ENCODE data around the gene BNC2.

BNC2 gene

DNA sequence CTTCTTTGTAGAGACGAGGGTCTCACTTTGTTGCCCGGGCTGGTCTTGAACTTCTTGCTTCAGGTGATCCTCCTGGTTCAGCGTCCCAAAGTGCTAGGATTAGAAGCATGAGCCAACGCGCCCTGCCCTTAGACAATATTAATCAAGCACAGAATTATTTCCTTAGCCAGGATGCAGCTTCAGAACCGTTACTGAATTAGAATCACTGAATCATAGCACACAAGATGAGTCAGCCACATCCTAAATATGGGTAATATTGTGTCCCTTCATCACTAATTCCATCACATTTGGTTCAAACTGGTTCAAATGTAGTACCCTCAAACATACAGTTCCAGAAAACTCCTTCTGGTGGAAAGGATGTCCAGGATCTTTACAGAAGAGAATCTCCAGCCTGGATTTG, 82.7 kb downstream of the BNC2 start:
- no peaks in the 10 kb centered on the region for H3K4me1 ChIP-seq (ENCODE audit: control insufficient read depth, insufficient read depth, low read length, poor library complexity, severe bottlenecking)
- no peaks in the 10 kb centered on the region for H3K9me3 ChIP-seq (ENCODE audit: control insufficient read depth, low read length)
- no peak overlapping the region for H3K4me3 ChIP-seq (ENCODE audit: extremely low read depth, insufficient read depth, low read length, poor library complexity, severe bottlenecking)
- WGBS, 2 experiments (ENCODE audit: insufficient coverage in 2 of 2) = 94 to 97% methylated on average over 5 of the region's 6 CpGs
- no peak overlapping the region for H3K27ac ChIP-seq (ENCODE audit: low read depth, low read length, severe bottlenecking)
- no peaks in the 10 kb centered on the region for H3K36me3 ChIP-seq (ENCODE audit: control insufficient read depth, insufficient read depth, low read length)

- WGBS, 2 experiments (ENCODE audit: insufficient coverage in 2 of 2) = no CpG with 5 or more reads among the region's 2 CpGs
- Histone ChIP-seq H3K9me3 (ENCODE audit: control insufficient read depth, low read length) (no peaks in the 10 kb centered on the region), H3K27ac (ENCODE audit: low read depth, low read length, severe bottlenecking) (no peak overlapping the region), H3K4me1 (ENCODE audit: control insufficient read depth, insufficient read depth, low read length, poor library complexity, severe bottlenecking) (no peaks in the 10 kb centered on the region), H3K36me3 (ENCODE audit: control insufficient read depth, insufficient read depth, low read length) (no peaks in the 10 kb centered on the region), H3K4me3 (ENCODE audit: extremely low read depth, insufficient read depth, low read length, poor library complexity, severe bottlenecking) (no peak overlapping the region)
Measured at GRCh38 chr9:16784002-16784401, 86.5 kb downstream of the BNC2 start.

GRCh38 chr9:16782490-16782889, 88.0 kb downstream of the BNC2 start:
- no peaks in the 10 kb centered on the region for H3K4me1 ChIP-seq (ENCODE audit: control insufficient read depth, insufficient read depth, low read length, poor library complexity, severe bottlenecking)
- no peak overlapping the region for H3K27ac ChIP-seq (ENCODE audit: low read depth, low read length, severe bottlenecking)
- no peak overlapping the region for H3K4me3 ChIP-seq (ENCODE audit: extremely low read depth, insufficient read depth, low read length, poor library complexity, severe bottlenecking)
- no peaks in the 10 kb centered on the region for H3K9me3 ChIP-seq (ENCODE audit: control insufficient read depth, low read length)
- H3K36me3 ChIP-seq (ENCODE audit: control insufficient read depth, insufficient read depth, low read length) = no peaks in the 10 kb centered on the region
- WGBS, 2 experiments (ENCODE audit: insufficient coverage in 2 of 2) = 94 to 100% methylated on average over 1 to 2 of the region's 3 CpGs

DNA sequence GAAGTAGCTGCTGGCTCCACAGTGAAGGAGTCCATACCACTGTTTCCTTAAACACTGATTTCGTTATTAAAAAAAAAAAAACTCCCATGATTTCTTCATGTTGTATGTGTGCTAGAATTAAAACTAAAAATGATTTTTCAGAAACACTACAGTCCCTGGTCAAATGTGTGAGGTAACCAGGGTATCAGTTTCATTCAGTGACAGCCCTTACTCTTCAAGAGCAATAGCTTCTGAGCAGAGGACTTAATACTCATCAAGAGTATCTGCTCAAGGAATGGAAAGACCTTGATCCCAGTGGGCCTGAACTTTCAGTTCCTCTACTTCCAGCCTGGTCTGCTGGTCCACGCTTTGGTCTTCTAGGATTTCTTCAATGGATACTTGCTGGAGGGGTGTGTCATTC, 95.1 kb downstream of the BNC2 start:
- Histone ChIP-seq H3K36me3 (ENCODE audit: control insufficient read depth, insufficient read depth, low read length) (no peaks in the 10 kb centered on the region), H3K27ac (ENCODE audit: low read depth, low read length, severe bottlenecking) (no peak overlapping the region), H3K9me3 (ENCODE audit: control insufficient read depth, low read length) (no peaks in the 10 kb centered on the region), H3K4me3 (ENCODE audit: extremely low read depth, insufficient read depth, low read length, poor library complexity, severe bottlenecking) (no peak overlapping the region), H3K4me1 (ENCODE audit: control insufficient read depth, insufficient read depth, low read length, poor library complexity, severe bottlenecking) (no peaks in the 10 kb centered on the region)
- WGBS, 2 experiments (ENCODE audit: insufficient coverage in 2 of 2) = 100% methylated on average over 1 of the region's 2 CpGs; no CpG with 5 or more reads in 1 of the 2 experiments

DNA sequence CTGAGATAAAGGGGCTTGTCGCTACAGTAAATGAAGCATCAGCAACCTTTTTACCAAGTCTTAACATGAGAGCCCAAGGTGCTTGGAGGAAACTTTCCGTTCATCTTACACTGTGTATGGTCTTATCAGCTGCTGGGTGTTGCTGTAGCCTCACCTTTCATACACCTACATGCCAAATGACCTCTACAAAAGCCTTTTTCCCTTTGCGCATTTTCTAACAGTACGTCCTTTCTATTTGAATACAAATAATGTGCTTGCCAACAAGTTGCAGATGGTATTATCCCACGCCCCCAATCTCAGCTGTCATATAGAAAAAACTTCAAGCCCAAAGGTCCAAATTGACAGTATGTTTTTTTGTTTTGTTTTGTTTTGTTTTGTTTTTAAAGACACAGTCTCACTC, 96.9 kb downstream of the BNC2 start:
- H3K4me1 ChIP-seq (ENCODE audit: control insufficient read depth, insufficient read depth, low read length, poor library complexity, severe bottlenecking) = no peaks in the 10 kb centered on the region
- no peak overlapping the region for H3K4me3 ChIP-seq (ENCODE audit: extremely low read depth, insufficient read depth, low read length, poor library complexity, severe bottlenecking)
- H3K27ac ChIP-seq (ENCODE audit: low read depth, low read length, severe bottlenecking) = no peak overlapping the region
- no peaks in the 10 kb centered on the region for H3K36me3 ChIP-seq (ENCODE audit: control insufficient read depth, insufficient read depth, low read length)
- no peaks in the 10 kb centered on the region for H3K9me3 ChIP-seq (ENCODE audit: control insufficient read depth, low read length)
- WGBS, 2 experiments (ENCODE audit: insufficient coverage in 2 of 2) = 100% methylated on average over 3 to 4 of the region's 5 CpGs

GRCh38 chr9:16773116-16773515, 97.4 kb downstream of the BNC2 start:
- Histone ChIP-seq H3K9me3 (ENCODE audit: control insufficient read depth, low read length) (no peaks in the 10 kb centered on the region), H3K4me3 (ENCODE audit: extremely low read depth, insufficient read depth, low read length, poor library complexity, severe bottlenecking) (no peak overlapping the region), H3K36me3 (ENCODE audit: control insufficient read depth, insufficient read depth, low read length) (no peaks in the 10 kb centered on the region), H3K4me1 (ENCODE audit: control insufficient read depth, insufficient read depth, low read length, poor library complexity, severe bottlenecking) (no peaks in the 10 kb centered on the region), H3K27ac (ENCODE audit: low read depth, low read length, severe bottlenecking) (no peak overlapping the region)
- 100% methylated on average over 1 of the region's 4 CpGs; no CpG with 5 or more reads in 1 of the 2 experiments for WGBS, 2 experiments (ENCODE audit: insufficient coverage in 2 of 2)

DNA sequence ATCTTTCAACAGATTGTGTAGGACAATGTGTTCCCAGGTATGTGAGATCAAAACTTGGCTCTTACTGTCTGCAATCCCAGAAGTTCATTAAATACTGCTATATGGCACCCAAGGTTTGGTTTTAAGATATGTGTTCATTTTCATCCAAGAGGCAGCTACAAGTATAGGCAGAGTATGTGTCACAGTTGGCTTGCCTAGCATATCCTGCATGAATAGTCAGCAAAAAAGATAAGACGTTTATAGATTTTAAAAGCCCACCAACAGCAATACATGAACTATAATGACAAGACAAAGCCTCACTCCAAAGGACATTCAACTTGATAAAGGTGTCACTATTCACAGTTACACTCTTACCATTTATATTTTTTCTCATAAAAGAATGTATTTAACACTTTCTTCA, 99.1 kb downstream of the BNC2 start:
- no peak overlapping the region for H3K27ac ChIP-seq (ENCODE audit: low read depth, low read length, severe bottlenecking)
- no peak overlapping the region for H3K4me3 ChIP-seq (ENCODE audit: extremely low read depth, insufficient read depth, low read length, poor library complexity, severe bottlenecking)
- no peaks in the 10 kb centered on the region for H3K36me3 ChIP-seq (ENCODE audit: control insufficient read depth, insufficient read depth, low read length)
- H3K4me1 ChIP-seq (ENCODE audit: control insufficient read depth, insufficient read depth, low read length, poor library complexity, severe bottlenecking) = no peaks in the 10 kb centered on the region
- no peaks in the 10 kb centered on the region for H3K9me3 ChIP-seq (ENCODE audit: control insufficient read depth, low read length)
- 40 to 86% methylated on average over 1 of the region's 1 CpG for WGBS, 2 experiments (ENCODE audit: insufficient coverage in 2 of 2)

- H3K27ac ChIP-seq (ENCODE audit: low read depth, low read length, severe bottlenecking) = no peak overlapping the region
- no peak overlapping the region for H3K4me3 ChIP-seq (ENCODE audit: extremely low read depth, insufficient read depth, low read length, poor library complexity, severe bottlenecking)
- 79 to 83% methylated on average over 3 of the region's 5 CpGs for WGBS, 2 experiments (ENCODE audit: insufficient coverage in 2 of 2)
- no peaks in the 10 kb centered on the region for H3K4me1 ChIP-seq (ENCODE audit: control insufficient read depth, insufficient read depth, low read length, poor library complexity, severe bottlenecking)
- no peaks in the 10 kb centered on the region for H3K36me3 ChIP-seq (ENCODE audit: control insufficient read depth, insufficient read depth, low read length)
- no peaks in the 10 kb centered on the region for H3K9me3 ChIP-seq (ENCODE audit: control insufficient read depth, low read length)
Measured at GRCh38 chr9:16769291-16769690, 101.2 kb downstream of the BNC2 start.

GRCh38 chr9:16768816-16769215, 101.7 kb downstream of the BNC2 start:
- Histone ChIP-seq H3K36me3 (ENCODE audit: control insufficient read depth, insufficient read depth, low read length) (no peaks in the 10 kb centered on the region), H3K9me3 (ENCODE audit: control insufficient read depth, low read length) (no peaks in the 10 kb centered on the region), H3K27ac (ENCODE audit: low read depth, low read length, severe bottlenecking) (no peak overlapping the region), H3K4me1 (ENCODE audit: control insufficient read depth, insufficient read depth, low read length, poor library complexity, severe bottlenecking) (no peaks in the 10 kb centered on the region), H3K4me3 (ENCODE audit: extremely low read depth, insufficient read depth, low read length, poor library complexity, severe bottlenecking) (no peak overlapping the region)
- WGBS, 2 experiments (ENCODE audit: insufficient coverage in 2 of 2) = 58 to 65% methylated on average over 5 to 6 of the region's 6 CpGs

DNA sequence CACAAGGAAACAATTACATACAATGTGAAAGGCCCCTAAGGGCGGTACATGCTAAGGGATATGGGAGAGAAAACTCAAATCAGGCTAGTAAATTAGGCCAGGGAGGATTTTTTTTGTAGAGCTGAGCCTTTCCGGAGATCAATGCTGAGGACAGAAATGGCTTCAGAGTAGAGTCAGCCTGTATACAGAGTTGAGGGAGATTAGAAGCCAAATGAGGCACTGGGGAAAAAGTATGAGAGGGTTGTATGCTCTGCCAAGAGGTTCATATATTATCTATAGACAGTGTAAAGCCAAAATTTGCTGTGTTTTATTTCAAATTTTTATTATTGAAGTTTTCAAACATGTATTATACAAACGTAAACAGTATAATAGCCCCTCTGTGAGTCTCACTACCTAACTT, 103.1 kb downstream of the BNC2 start:
- Histone ChIP-seq H3K27ac (ENCODE audit: low read depth, low read length, severe bottlenecking) (no peak overlapping the region), H3K36me3 (ENCODE audit: control insufficient read depth, insufficient read depth, low read length) (no peaks in the 10 kb centered on the region), H3K4me1 (ENCODE audit: control insufficient read depth, insufficient read depth, low read length, poor library complexity, severe bottlenecking) (no peaks in the 10 kb centered on the region), H3K4me3 (ENCODE audit: extremely low read depth, insufficient read depth, low read length, poor library complexity, severe bottlenecking) (no peak overlapping the region), H3K9me3 (ENCODE audit: control insufficient read depth, low read length) (no peaks in the 10 kb centered on the region)
- 82 to 94% methylated on average over 2 of the region's 3 CpGs for WGBS, 2 experiments (ENCODE audit: insufficient coverage in 2 of 2)

- H3K4me1 ChIP-seq (ENCODE audit: control insufficient read depth, insufficient read depth, low read length, poor library complexity, severe bottlenecking) = no peaks in the 10 kb centered on the region
- H3K9me3 ChIP-seq (ENCODE audit: control insufficient read depth, low read length) = no peaks in the 10 kb centered on the region
- H3K27ac ChIP-seq (ENCODE audit: low read depth, low read length, severe bottlenecking) = no peak overlapping the region
- 90% methylated on average over 1 of the region's 2 CpGs; no CpG with 5 or more reads in 1 of the 2 experiments for WGBS, 2 experiments (ENCODE audit: insufficient coverage in 2 of 2)
- H3K36me3 ChIP-seq (ENCODE audit: control insufficient read depth, insufficient read depth, low read length) = no peaks in the 10 kb centered on the region
- no peak overlapping the region for H3K4me3 ChIP-seq (ENCODE audit: extremely low read depth, insufficient read depth, low read length, poor library complexity, severe bottlenecking)
Measured at GRCh38 chr9:16763946-16764345, 106.5 kb downstream of the BNC2 start.

Data from mesodermal cell (in vitro differentiated cells).